Neural progenitor cell (in vitro differentiated cells): ENCODE measurements around the gene DMPK.

Experiments
- CTCF ChIP-seq: fragments of 200-600 bp; sonication (generic); IDR thresholded peaks from 2 replicates; pipeline ENCODE4 v1.5.1; 2017; ENCODE audit warnings: antibody characterized with exemption, mild to moderate bottlenecking
- EZH2 ChIP-seq: fragments of 200-600 bp; sonication (generic); IDR thresholded peaks from 2 replicates; pipeline ENCODE4 v1.6.1; 2017; ENCODE audit warnings: antibody characterized with exemption, mild to moderate bottlenecking, moderate library complexity
- EZH2phosphoT487 ChIP-seq: fragments of 200-600 bp; sonication (generic); IDR thresholded peaks from 2 replicates; pipeline ENCODE4 v1.6.1; 2017; ENCODE audit warnings: antibody characterized with exemption

GRCh38 chr19:45774765-45775164, 7.5 kb downstream of the DMPK start:
- TF ChIP-seq EZH2 (no peak), CTCF (no peak), EZH2phosphoT487 (no peak)
